GM19468 (cell line): ENCODE data around the gene GOLGA6L26.
A peak's percentile ranks its signal among the peaks of the same experiment; 100 is the strongest.
"Not testable (repeated sequence)": the region's sequence is repeated elsewhere in the genome, so short reads cannot be mapped to it uniquely, and the experiment has no call there.

Source experiments
- ATAC-seq: cut with Tn5 transposase; IDR thresholded peaks from one replicate; pipeline ENCODE4 v1.9.1; 2021; ENCODE audit warnings: mild to moderate bottlenecking, moderate library complexity, moderate number of reproducible peaks; ENCODE audit not compliant: unreplicated experiment; ENCODE audit errors: extremely low read depth

GOLGA6L26 gene

GRCh38 chr15:23334096-23334495, at the start of gene GOLGA6L26:
TSS of gene GOLGA6L26 (minus strand) at chr15:23334196. CDS start at chr15:23334135, 61 bp downstream.
- not testable (repeated sequence) for ATAC-seq

- ATAC-seq = not testable (repeated sequence)
Measured at GRCh38 chr15:23381192-23381591, 47.2 kb upstream of the GOLGA6L26 start.

GRCh38 chr15:23380700-23381099, 46.7 kb upstream of the GOLGA6L26 start:
- ATAC-seq = not testable (repeated sequence)

- ATAC-seq = not testable (repeated sequence)
Measured at GRCh38 chr15:23378946-23379345, 45.0 kb upstream of the GOLGA6L26 start.

- not testable (repeated sequence) for ATAC-seq
Measured at GRCh38 chr15:23374226-23374625, 40.2 kb upstream of the GOLGA6L26 start.

- ATAC-seq = not testable (repeated sequence)
Measured at GRCh38 chr15:23372891-23373600, 39.0 kb upstream of the GOLGA6L26 start.

GRCh38 chr15:23372284-23372683, 38.3 kb upstream of the GOLGA6L26 start:
- ATAC-seq = no peak

GRCh38 chr15:23371868-23372267, 37.9 kb upstream of the GOLGA6L26 start:
- not testable (repeated sequence) for ATAC-seq

GRCh38 chr15:23371134-23371533, 37.1 kb upstream of the GOLGA6L26 start:
- not testable (repeated sequence) for ATAC-seq

- no peak for ATAC-seq
Measured at GRCh38 chr15:23370578-23370977, 36.6 kb upstream of the GOLGA6L26 start.

GRCh38 chr15:23364261-23364660, 30.3 kb upstream of the GOLGA6L26 start:
- ATAC-seq = not testable (repeated sequence)

GRCh38 chr15:23362622-23363021, 28.6 kb upstream of the GOLGA6L26 start:
- not testable (repeated sequence) for ATAC-seq

- not testable (repeated sequence) for ATAC-seq
Measured at GRCh38 chr15:23354448-23354847, 20.5 kb upstream of the GOLGA6L26 start, which contains the start of gene GOLGA8S. TSS of gene GOLGA8S (plus strand) at chr15:23354748. CDS start at chr15:23354810, 62 bp downstream.

- ATAC-seq = not testable (repeated sequence)
Measured at GRCh38 chr15:23311233-23311632, 22.8 kb downstream of the GOLGA6L26 start.

- not testable (repeated sequence) for ATAC-seq
Measured at GRCh38 chr15:23305921-23306320, 28.1 kb downstream of the GOLGA6L26 start.

- not testable (repeated sequence) for ATAC-seq
Measured at GRCh38 chr15:23304805-23305204, 29.2 kb downstream of the GOLGA6L26 start.

GRCh38 chr15:23304267-23304666, 29.7 kb downstream of the GOLGA6L26 start:
- ATAC-seq = not testable (repeated sequence)

GRCh38 chr15:23303654-23304053, 30.3 kb downstream of the GOLGA6L26 start:
- ATAC-seq = peak; percentile 14

- peak; percentile 46 for ATAC-seq
Measured at GRCh38 chr15:23303246-23303645, 30.8 kb downstream of the GOLGA6L26 start.
